Brain microvascular endothelial cell (primary cell): ENCODE data around the gene KCTD11.

Source experiments
- DNase-seq: peaks from one replicate; pipeline ENCODE4 v3.0.0-alpha.2; 2020
- H3K27ac ChIP-seq: fragments of 250-450 bp; sonication (Bioruptor Pico); 2 replicates; pipeline ENCODE4 v1.5.1; 2020; ENCODE audit warnings: mild to moderate bottlenecking, moderate library complexity
- H3K27me3 ChIP-seq: fragments of 250-450 bp; sonication (Bioruptor Pico); replicated peaks from 2 replicates; pipeline ENCODE4 v1.5.1; 2020; ENCODE audit warnings: mild to moderate bottlenecking
- H3K36me3 ChIP-seq: fragments of 250-450 bp; sonication (Bioruptor Pico); replicated peaks from 2 replicates; pipeline ENCODE4 v1.5.1; 2020; ENCODE audit warnings: mild to moderate bottlenecking
- H3K4me3 ChIP-seq: 2 replicates; pipeline ENCODE4 v1.5.1; 2011; ENCODE audit warnings: low read depth, mild to moderate bottlenecking, control low read depth, low read length, moderate library complexity
- in situ Hi-C: cut with HindIII; loops from 2 replicates; pipeline ENCODE4 v1.10.0; 2017; ENCODE audit warnings: low sequenced_read_pairs, low pct_ligation_motif_present
- TF ChIP-seq, protein P1 (sequence below): IDR thresholded peaks from 2 replicates; pipeline ENCODE4 v1.5.1; 2011; ENCODE audit warnings: low read depth, mild to moderate bottlenecking, moderate library complexity, low read length, control low read depth, inconsistent platforms; ENCODE audit errors: missing control alignments

Gene KCTD11

DNA sequence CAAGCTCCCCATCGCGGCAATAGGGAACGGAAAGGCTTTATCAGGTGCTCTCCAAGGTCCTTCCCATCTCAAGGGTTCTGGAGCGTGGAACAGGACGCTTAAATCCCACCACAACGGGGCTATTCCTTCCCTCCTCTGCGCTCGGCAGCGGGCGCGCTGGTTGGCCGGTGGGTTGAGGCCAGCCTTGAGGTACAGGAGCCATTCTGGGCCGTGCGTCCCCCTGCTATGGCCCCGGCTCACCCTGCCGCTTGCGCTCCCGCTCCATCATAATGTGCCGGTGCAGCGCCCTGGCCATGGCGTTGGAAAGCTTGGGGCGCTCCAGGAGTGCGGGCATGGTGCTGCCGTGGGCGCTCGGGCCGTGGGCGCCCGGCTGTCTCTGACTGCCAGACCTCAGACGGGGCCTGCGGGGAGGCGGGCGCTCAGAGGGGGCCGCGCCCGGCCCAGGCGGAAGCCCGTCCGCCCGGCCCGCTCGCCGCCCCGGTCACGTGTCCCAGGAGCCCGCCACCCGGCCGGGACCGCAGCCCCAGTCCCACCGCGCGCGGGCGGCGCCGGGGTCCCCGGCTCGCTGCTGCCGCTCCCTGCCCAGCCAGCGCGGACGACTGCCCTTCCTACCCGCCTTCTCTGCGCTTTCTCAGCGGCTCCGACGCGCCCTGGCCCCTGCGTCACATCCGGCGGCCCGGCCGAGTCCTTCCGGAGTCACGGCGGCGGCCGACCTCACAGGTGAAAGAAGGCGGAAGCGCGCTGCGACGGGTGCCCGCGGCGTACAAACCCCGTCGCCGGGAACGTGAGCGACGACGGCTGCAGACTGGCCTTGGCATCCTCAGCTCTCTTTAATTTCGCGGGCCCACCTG, 37.0 kb upstream of the KCTD11 start, which contains the start of gene GPS2:
TSS of gene GPS2 (minus strand) at position 642 of the 851 bp plus-strand sequence. CDS start at position 334, 308 bp downstream.
- in situ Hi-C loops = no loop called here
- TF ChIP-seq, protein P1, sequence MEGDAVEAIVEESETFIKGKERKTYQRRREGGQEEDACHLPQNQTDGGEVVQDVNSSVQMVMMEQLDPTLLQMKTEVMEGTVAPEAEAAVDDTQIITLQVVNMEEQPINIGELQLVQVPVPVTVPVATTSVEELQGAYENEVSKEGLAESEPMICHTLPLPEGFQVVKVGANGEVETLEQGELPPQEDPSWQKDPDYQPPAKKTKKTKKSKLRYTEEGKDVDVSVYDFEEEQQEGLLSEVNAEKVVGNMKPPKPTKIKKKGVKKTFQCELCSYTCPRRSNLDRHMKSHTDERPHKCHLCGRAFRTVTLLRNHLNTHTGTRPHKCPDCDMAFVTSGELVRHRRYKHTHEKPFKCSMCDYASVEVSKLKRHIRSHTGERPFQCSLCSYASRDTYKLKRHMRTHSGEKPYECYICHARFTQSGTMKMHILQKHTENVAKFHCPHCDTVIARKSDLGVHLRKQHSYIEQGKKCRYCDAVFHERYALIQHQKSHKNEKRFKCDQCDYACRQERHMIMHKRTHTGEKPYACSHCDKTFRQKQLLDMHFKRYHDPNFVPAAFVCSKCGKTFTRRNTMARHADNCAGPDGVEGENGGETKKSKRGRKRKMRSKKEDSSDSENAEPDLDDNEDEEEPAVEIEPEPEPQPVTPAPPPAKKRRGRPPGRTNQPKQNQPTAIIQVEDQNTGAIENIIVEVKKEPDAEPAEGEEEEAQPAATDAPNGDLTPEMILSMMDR = no peak
- H3K27ac ChIP-seq = peak within 1 kb of the TSS; percentile 78

DNA sequence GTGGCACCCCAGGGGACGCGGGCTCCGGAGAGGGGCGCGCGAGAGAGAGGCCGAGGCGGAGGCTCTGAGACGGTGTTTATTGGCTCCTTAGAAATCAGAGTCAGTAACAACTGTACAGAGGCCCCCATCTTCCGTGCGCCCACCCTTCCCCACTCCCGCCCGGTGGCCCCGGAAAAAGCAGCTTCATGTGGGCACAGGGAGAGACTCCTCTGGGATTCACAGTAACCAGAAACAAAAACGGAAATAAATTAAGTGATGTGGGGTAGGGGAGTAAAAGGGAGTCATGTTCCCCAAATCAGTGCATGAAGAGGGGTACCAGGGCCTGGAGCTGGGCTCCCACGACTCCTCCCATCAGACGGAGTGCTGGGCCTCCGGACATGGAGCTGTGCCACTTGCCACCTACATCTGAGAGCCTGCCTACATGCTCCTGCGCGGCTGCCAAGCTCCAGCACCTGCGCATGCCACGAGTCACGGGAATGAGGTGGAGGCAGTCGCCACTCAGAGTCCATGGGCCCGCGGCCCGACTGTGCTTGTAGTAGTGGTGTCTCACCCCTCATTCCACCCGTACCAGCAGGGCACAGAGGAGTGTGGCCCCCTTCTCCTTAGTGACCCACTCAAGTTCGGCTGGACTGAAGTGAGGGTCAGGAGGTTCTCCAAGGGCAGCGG, 36.3 kb upstream of the KCTD11 start:
- no peak for DNase-seq
- peaks cover 55% of the 10 kb centered on the region for H3K36me3 ChIP-seq
- peak overlapping the region; percentile 81 for H3K4me3 ChIP-seq
- in situ Hi-C loops = no loop called here
- no peaks in the 10 kb centered on the region for H3K27me3 ChIP-seq
- peak overlapping the region; percentile 78 for H3K27ac ChIP-seq
- TF ChIP-seq, protein P1 = no peak

More for the DNA sequence above, 37.0 kb upstream of the KCTD11 start, which contains the start of gene GPS2:
- Histone ChIP-seq H3K4me3 (peak within 1 kb of the TSS; percentile 81), H3K27me3 (no peaks in the 10 kb centered on the region), H3K36me3 (peaks cover 59% of the 10 kb centered on the region)
- DNase-seq = peak; percentile 59

DNA sequence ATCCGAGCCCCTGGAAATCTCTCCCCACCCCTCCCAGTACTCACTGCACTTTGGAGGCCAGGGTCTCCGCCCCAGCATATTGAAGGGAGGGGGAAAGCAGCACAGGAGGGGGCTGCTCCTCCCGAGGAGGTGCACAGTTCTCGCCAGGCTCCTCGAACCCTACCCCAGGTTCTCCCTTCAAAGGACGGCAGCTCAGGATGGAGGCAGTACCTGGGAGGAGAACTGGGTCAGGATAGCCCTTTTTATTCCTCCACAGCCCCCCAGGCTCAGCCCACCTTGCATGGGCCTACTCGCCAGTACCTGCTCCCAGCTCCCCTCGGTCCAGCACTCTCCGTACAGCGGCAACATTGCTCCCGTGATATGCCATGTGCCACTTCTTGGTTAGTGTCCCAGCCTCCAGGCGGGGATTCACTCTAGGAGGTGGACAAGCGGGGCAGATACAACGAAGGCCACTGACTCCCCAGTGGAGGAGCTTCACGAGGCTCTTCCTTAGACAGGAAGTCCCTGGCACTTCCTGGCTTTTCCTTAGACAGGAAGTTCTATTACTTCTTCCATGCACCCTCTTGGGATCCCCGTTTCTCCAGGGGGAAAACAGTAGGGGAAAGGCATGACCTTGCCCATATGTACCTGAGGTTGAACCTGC, 34.7 kb upstream of the KCTD11 start:
- H3K36me3 ChIP-seq = peaks cover 55% of the 10 kb centered on the region
- H3K27me3 ChIP-seq = no peaks in the 10 kb centered on the region
- in situ Hi-C loops = no loop called here
- H3K27ac ChIP-seq = no peak overlapping the region
- DNase-seq = no peak
- TF ChIP-seq, protein P1 = no peak
- no peak overlapping the region for H3K4me3 ChIP-seq

DNA sequence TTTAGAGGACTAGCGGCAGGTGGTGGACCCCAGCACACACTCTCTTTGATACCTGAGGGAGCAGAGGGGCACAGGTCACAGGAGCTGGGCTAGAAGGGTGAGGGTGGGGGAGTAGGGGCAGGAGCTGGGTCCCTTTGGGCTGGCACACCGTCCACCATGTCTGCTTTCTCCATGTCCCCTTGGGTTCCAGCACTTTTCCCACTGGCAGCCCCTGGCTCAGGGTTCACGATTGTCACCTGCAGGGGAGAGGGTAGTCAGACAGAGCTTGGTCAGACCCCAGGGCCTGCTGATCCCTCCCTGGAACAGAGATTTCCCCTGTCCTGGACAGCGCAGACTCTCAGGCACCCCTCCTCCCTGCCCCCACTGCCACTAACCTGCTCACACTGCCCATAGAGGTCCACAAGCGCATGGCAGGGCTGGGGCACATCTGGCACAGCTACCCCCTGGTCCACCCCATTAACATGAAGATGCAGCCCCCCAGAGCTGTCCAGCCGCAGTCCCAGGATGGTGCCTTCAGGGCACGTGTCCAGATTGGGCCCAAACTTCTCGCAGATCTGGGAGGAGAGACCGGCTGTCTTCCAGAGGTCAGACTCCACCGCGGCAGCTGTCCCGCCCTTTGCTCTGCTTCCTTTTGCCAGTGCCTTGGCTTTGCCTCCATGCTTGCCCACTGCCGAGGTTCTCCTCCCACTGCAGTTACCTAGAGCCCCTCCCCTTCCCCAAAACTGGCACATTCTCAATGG, 33.7 kb upstream of the KCTD11 start:
- peaks cover 55% of the 10 kb centered on the region for H3K36me3 ChIP-seq

DNA sequence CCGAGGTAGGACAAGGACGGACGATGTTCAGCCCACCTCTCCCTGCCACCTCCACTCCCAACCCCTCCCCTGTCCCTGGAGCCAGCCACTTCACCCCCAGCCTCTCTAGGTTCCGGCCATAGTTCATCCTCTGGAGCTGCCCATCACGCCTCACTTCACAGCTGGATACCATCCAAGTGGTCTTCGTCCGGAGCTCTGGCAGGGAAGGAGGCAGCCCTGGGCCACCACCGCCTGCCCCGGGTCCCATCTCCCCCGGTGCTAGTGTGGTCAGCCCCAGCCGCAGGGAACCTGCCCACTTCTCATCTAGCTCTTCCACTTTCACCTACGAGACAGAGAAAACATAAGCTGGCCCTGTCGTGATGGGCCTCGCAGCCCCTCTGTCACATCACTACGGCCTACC, 30.5 kb upstream of the KCTD11 start:
- Histone ChIP-seq H3K4me3 (no peak overlapping the region), H3K27ac (no peak overlapping the region), H3K36me3 (peaks cover 59% of the 10 kb centered on the region), H3K27me3 (no peaks in the 10 kb centered on the region)
- TF ChIP-seq, protein P1 = no peak
- in situ Hi-C loops = no loop called here
- no peak for DNase-seq

More for the DNA sequence above, 33.7 kb upstream of the KCTD11 start:
- in situ Hi-C loops = no loop called here
- Histone ChIP-seq H3K4me3 (no peak overlapping the region), H3K27me3 (no peaks in the 10 kb centered on the region), H3K27ac (no peak overlapping the region)
- TF ChIP-seq, protein P1 = no peak
- DNase-seq = no peak
